GOT3 (cell line): Measurements from ENCODE around the gene PDE4A.
"Not testable (repeated sequence)": the region's sequence is repeated elsewhere in the genome, so short reads cannot be mapped to it uniquely, and the experiment has no call there.

Experiments
- DNase-seq: peaks from one replicate; lab custom pipeline; 2025; ENCODE audit warnings: mixed read lengths; lab: John Stamatoyannopoulos, UW

Gene PDE4A

GRCh38 chr19:10420444-10421239 is at the start of gene PDE4A:
PDE4A (plus strand) TSS chr19:10420538; CDS start chr19:10420765, 227 bp downstream.
- DNase-seq: no peak

- no peak for DNase-seq
Observed at GRCh38 chr19:10372690-10373089, 47.6 kb upstream of the PDE4A start.

- no peak for DNase-seq
Observed at GRCh38 chr19:10374931-10375330, 45.4 kb upstream of the PDE4A start.

DNA sequence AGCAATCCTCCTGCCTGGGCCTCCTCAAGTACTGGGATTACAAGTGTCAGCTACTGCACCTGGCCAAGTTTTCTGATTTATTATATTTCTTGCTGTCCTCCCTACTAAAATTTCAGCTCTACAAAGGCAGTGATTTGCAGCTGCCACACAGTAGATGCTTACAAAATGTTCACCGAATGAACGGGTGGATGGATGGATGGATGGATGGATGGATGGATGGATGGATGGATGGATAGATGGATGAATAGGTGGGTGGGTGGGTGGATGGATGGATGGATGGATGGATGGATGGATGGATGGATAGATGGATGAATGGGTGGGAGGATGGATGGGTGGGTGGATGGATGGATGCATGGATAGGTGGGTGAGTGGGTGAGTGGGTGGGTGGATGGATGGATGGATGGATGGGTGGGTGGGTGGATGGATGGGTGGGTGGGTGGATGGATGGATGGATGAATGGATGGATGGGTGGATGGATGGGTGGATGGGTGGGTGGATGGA is 43.1 kb upstream of the PDE4A start:
- DNase-seq: not testable (repeated sequence)

DNA sequence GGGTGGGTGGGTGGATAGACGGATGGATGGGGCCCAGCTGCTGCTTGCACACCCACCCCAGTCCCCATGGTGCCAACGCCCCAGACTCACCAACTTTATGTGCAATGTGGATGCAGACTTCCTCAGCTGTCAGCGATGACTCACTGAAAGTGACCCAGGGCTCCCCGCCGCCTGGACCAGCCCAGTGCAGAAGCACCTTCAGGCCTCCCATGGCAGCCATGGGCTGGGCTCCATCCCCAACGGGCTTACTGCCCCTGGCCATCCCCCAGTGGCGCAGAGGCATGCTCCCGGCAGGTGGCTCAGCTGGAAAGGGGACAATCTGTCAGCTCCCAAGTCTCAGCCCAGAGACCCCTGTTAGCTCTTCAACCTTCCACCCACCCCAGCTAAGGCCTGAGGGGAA is 42.2 kb upstream of the PDE4A start:
- no peak for DNase-seq

GRCh38 chr19:10379880-10380312 is 40.4 kb upstream of the PDE4A start:
- no peak for DNase-seq

DNA sequence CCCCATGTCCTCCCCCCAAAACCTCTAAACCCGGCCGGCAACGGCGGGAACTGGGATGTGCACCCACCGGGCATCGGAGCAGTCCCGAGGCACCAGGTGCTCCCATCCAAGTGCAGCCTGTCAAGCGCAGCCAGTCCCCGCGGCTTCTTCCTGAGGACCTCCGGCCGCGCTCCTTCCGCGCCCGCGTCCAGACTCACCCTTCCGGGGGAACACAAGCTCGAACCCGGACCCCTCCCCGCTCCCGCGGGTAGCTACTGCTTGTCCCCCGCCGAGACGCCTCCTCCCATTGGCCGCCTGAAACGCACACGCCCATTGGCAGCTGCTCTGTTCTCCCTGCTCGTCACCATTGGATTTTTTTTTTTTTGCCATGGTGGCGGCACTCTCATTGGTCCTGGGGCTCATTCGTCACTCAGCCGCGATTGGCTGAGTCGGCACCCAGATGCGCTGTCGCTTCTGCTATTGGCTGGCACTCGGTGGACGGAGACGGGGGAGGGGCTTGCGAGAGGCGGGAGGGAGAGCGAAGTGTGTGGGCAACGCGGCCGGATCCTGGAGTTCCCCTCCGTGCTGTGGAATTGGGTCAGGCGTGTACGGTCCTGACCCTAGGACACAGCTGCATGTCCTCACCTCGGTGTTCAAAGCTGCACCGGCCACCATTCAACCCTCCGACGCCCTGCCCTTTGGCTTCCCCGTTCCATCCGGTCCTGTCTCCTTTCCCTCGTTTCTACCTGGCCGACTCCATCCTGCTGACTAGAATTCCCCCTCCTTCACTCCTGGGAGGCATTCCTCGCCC is 39.8 kb upstream of the PDE4A start, which contains the start of gene TYK2:
Gene TYK2, minus strand, starts transcription at position 260 of the 790 bp plus-strand sequence. CDS start 2,166 bp downstream, outside the sequence.
- DNase-seq: peak; percentile 93

GRCh38 chr19:10383223-10383499 is 37.2 kb upstream of the PDE4A start:
- not testable (repeated sequence) for DNase-seq

DNA sequence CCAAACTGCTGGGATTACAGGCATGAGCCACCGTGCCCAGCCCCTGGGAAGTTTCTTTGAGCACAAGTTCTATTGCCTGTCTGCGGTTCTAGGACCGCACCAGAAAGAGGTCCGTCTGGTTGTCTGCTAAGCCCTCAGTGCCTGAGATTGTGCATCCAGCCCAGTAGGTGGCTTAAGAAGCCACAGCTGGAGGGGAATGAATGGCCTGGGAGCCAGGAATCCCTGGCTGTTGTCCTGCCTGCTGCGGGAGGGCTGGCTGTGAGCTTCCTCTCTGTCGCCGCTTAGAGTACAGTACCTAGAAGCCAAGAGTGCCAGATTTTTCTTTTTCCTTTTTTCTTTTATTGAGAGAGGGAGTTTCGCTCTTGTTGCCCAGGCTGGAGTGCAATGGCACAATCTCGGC is 35.8 kb upstream of the PDE4A start:
- DNase-seq: no peak

DNA sequence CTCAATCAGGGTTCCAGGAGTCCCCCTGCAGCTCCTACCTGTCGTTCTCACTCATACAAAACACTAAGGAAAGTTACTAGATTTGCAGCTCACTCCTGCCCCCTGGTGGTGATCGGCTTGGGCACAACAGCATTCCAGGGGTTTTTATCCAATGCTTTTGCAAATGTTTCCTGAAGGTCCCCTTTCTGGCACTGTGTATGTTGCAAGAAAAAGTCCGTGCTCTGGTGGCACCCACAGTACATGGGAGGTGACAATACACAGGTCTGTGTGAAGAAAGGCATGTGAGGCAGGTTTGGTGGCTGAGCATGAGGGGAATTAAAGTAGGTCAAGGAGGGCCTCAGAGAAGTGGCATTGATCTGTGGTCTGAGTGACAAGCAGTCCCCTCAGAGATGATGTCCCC is 31.4 kb upstream of the PDE4A start:
- DNase-seq: peak; percentile 54

DNA sequence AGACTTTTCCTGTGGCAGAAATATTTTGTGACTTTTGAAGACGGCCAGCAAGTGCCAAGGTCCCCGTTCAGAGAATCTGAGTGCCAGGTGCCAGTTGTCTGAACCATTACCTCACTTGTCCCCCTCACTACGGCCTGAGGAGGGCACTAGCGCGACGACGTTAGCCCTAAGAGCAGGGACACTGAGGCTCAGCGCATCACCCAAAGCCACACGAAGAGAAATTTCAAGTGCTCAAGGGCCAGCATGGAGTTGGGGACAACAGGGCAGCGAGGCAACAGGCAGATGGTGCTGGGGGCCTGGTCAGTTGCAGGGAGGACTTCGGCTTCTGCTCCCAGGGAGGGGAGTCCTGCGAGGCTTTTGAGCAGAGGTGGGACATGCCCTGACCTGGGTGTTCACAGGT is 30.5 kb upstream of the PDE4A start:
- no peak for DNase-seq

- no peak for DNase-seq
Observed at GRCh38 chr19:10390652-10391286, 29.6 kb upstream of the PDE4A start.

DNA sequence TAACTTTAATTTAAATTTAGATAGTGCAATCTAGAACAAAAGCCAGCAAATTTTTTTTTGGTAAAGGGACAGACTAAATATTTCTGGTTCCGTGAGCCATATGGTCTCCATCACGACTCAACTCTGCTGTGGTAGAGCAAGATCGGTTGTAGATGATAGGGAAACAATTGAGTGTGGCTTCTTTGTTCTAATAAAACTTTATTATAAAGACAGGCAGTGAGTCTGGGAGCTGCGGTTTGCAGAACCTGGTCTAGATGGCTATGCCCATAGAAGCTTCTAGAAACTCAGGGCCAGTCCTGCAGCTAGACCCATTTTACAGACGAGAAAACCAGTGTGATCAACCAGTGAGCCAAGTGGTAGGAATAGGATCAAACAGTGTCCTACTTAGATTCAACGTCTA is 28.2 kb upstream of the PDE4A start:
- DNase-seq: no peak

GRCh38 chr19:10393137-10393536 is 27.2 kb upstream of the PDE4A start:
- DNase-seq: no peak

GRCh38 chr19:10395003-10395402 is 25.3 kb upstream of the PDE4A start:
- DNase-seq: no peak

DNA sequence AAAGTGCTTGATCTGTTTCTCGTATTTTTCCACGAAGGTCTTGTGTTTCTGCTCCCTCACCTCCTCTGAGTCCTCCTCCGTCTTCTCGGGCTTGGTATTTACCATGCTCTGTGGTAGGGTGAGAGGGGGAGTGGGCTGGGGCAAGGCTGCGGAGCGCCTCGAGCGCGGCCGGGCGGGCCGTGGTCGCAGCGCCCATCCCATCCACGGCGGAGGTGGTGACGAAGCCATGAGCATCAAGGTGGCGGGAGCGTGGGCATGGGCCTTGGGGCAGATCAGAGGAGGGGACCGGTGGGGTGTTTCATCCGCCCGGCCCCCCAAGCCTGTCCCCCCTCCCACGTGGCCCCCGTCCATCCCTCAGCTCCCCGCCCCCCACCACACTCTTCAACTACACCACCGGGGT is 24.9 kb upstream of the PDE4A start:
- no peak for DNase-seq

- no peak for DNase-seq
Observed at GRCh38 chr19:10395917-10396316, 24.4 kb upstream of the PDE4A start.

GRCh38 chr19:10398819-10399218 is 21.5 kb upstream of the PDE4A start:
- no peak for DNase-seq

DNA sequence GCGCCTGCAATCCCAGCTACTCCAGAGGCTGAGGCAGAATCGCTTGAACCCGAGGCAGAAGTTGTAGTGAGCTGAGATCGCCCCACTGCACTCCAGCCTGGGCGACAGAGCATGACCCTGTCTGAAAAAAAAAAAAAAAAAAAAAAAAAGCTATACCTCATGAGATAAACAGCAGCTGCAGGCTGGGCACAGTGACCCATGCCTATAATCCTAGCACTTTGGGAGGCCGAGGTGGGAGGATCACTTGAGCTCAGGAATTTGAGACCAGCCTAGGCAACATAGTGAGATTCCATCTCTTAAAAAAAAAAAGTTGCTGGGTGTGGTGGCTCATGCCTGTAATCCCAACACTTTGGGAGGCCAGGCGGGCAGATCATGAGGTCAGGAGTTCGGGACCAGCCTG is 21.0 kb upstream of the PDE4A start:
- DNase-seq: not testable (repeated sequence)

- no peak for DNase-seq
Observed at GRCh38 chr19:10399878-10400277, 20.5 kb upstream of the PDE4A start.

GRCh38 chr19:10402441-10403038 is 17.8 kb upstream of the PDE4A start:
- DNase-seq: no peak
